HG02642 (cell line): Measurements from ENCODE around the gene SCN9A.
"Not testable (repeated sequence)": the region's sequence is repeated elsewhere in the genome, so short reads cannot be mapped to it uniquely, and the experiment has no call there.

Experiments
- ATAC-seq: cut with Tn5 transposase; IDR thresholded peaks from one replicate; pipeline ENCODE4 v1.9.1; 2021; ENCODE audit warnings: mild to moderate bottlenecking; ENCODE audit not compliant: unreplicated experiment, poor library complexity

The SCN9A gene

GRCh38 chr2:166375736-166376487, at the start of gene SCN9A:
TSS of gene SCN9A (minus strand) at chr2:166375944. CDS start at chr2:166311756, 64,188 bp downstream.
- ATAC-seq = peak; percentile 75

GRCh38 chr2:166424841-166425240, 49.1 kb upstream of the SCN9A start:
- no peak for ATAC-seq

GRCh38 chr2:166419616-166419934, 43.8 kb upstream of the SCN9A start:
- ATAC-seq = no peak

- no peak for ATAC-seq
These were observed 43.3 kb upstream of the SCN9A start for GRCh38 chr2:166418853-166419615.

GRCh38 chr2:166417669-166418068, 41.9 kb upstream of the SCN9A start:
- ATAC-seq = no peak

GRCh38 chr2:166413255-166413654, 37.5 kb upstream of the SCN9A start:
- no peak for ATAC-seq

GRCh38 chr2:166411473-166412230, 35.9 kb upstream of the SCN9A start:
- ATAC-seq = no peak

GRCh38 chr2:166410828-166411472, 35.2 kb upstream of the SCN9A start:
- ATAC-seq = no peak

GRCh38 chr2:166407746-166408145, 32.0 kb upstream of the SCN9A start:
- not testable (repeated sequence) for ATAC-seq

GRCh38 chr2:166406374-166406773, 30.6 kb upstream of the SCN9A start:
- ATAC-seq = no peak

GRCh38 chr2:166405569-166405926, 29.8 kb upstream of the SCN9A start:
- no peak for ATAC-seq

- no peak for ATAC-seq
These were observed 29.3 kb upstream of the SCN9A start for GRCh38 chr2:166404831-166405568.

GRCh38 chr2:166394245-166394644, 18.5 kb upstream of the SCN9A start:
- ATAC-seq = no peak

GRCh38 chr2:166393008-166393407, 17.3 kb upstream of the SCN9A start:
- ATAC-seq = no peak

GRCh38 chr2:166388481-166389070, 12.8 kb upstream of the SCN9A start:
- no peak for ATAC-seq

GRCh38 chr2:166385313-166385712, 9.6 kb upstream of the SCN9A start:
- no peak for ATAC-seq

- ATAC-seq = no peak
These were observed 9.0 kb upstream of the SCN9A start for GRCh38 chr2:166384774-166385173.

GRCh38 chr2:166382448-166382847, 6.7 kb upstream of the SCN9A start:
- no peak for ATAC-seq

GRCh38 chr2:166380615-166381014, 4.9 kb upstream of the SCN9A start:
- ATAC-seq = no peak

- ATAC-seq = no peak
These were observed 1.1 kb upstream of the SCN9A start for GRCh38 chr2:166376873-166377272.
